D721Med (cell line): ENCODE data around the gene ZNF282.

Experiments used
- DNase-seq: peaks from one replicate; pipeline ENCODE4 v3.0.0; 2011; ENCODE audit warnings: low spot score; ENCODE audit not compliant: insufficient read length
- FAIRE-seq: peaks from 2 replicates; lab custom pipeline; 2011; peaks lifted over from hg19 to GRCh38; lab: Jason Lieb, UNC
- TF ChIP-seq, protein P1 (sequence below): IDR thresholded peaks from 2 replicates; pipeline ENCODE4 v1.5.1; 2012; ENCODE audit warnings: mild to moderate bottlenecking, control low read depth; ENCODE audit not compliant: insufficient read depth; ENCODE audit errors: missing control alignments

ZNF282 gene

GRCh38 chr7:149195180-149196150 lies at the start of gene ZNF282:
TSS of gene ZNF282 (plus strand) at chr7:149195546. CDS start at chr7:149195590, 44 bp downstream.
- TF ChIP-seq, protein P1, sequence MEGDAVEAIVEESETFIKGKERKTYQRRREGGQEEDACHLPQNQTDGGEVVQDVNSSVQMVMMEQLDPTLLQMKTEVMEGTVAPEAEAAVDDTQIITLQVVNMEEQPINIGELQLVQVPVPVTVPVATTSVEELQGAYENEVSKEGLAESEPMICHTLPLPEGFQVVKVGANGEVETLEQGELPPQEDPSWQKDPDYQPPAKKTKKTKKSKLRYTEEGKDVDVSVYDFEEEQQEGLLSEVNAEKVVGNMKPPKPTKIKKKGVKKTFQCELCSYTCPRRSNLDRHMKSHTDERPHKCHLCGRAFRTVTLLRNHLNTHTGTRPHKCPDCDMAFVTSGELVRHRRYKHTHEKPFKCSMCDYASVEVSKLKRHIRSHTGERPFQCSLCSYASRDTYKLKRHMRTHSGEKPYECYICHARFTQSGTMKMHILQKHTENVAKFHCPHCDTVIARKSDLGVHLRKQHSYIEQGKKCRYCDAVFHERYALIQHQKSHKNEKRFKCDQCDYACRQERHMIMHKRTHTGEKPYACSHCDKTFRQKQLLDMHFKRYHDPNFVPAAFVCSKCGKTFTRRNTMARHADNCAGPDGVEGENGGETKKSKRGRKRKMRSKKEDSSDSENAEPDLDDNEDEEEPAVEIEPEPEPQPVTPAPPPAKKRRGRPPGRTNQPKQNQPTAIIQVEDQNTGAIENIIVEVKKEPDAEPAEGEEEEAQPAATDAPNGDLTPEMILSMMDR = peak; percentile 54
- DNase-seq (peak; percentile 91), FAIRE-seq (no peak)

DNA sequence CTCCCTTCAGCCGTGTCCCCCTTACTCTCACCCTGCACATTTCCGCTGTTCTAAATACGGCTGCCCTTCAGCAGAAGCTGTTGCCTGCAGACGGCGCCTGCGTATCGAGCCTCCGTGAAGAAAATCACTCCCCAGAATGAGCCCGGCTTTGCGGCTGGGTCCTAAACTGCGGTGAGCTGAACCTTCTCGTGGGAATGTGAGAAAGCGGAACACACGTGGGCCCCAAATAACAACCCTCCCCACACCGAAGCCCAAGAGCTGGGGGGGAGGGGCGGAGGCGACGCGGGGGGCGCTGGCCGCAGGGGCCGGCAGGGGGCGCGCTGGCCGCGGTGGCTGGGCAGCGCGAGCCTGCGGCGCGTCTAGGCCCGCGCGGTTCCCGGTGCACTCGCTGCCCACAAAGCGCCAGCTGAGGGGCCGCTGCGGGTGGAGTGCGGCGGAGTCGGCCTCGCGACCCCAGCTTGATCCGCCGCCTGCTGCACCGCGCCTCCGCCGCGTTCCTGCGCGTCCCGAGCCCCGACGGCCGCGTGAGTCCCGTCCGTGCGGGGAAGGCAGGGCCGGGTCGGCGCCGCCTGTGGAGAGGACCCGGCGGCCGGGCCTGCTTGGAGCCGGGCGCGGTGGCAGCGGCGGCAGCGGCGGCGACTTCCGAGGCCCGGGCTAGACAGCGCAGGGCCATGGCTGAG lies 48.1 kb upstream of the ZNF282 start, which contains the start of gene ZNF398:
ZNF398 (plus strand) TSS at position 382 of the 680 bp plus-strand sequence; CDS start at position 672, 290 bp downstream.
- TF ChIP-seq, protein P1 = peak; percentile 38
- FAIRE-seq (no peak), DNase-seq (peak; percentile 68)

- FAIRE-seq = no peak
- TF ChIP-seq, protein P1 = no peak
- no peak for DNase-seq
Observed at GRCh38 chr7:149147752-149148653, 47.3 kb upstream of the ZNF282 start.

DNA sequence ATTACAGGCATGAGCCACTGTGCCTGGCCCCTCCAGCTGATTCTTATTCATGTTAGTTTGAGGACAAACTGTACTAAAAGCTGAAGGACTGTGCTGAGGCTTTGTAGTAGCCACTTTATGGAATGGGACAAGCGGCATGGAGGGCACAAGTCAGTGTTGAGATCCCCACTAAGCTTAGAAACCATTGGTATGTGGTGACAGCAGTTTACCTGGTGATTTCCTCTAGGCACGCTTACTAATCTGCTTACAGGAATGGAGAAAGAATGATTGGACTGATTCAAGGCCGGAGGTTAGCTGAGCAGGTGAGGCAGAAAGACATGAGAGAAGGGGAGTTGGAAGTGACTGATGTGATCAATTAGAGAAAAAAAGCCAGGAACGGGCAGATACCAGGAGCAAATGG lies 44.4 kb upstream of the ZNF282 start:
- FAIRE-seq (no peak), DNase-seq (no peak)
- TF ChIP-seq, protein P1 = no peak

DNA sequence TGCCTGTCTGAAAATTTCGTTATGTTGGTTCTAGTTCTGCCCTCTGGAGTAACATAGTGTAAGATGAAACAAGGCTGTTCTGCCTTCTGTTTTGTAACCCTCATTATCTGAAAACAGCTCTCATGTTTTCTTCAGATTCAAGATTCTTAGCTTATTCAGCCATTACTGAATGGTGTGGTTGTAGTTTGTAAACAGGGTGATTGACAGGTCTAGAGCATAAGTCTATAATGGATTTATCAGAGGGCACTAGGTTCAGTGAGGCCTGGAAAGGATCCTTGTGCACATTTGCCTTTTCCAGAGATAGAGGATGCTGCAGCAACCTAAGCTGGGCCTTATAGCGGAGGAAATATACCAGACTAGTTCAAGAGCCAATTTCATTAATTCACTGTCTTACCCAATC lies 42.0 kb upstream of the ZNF282 start:
- TF ChIP-seq, protein P1 = no peak
- DNase-seq = no peak
- no peak for FAIRE-seq

DNA sequence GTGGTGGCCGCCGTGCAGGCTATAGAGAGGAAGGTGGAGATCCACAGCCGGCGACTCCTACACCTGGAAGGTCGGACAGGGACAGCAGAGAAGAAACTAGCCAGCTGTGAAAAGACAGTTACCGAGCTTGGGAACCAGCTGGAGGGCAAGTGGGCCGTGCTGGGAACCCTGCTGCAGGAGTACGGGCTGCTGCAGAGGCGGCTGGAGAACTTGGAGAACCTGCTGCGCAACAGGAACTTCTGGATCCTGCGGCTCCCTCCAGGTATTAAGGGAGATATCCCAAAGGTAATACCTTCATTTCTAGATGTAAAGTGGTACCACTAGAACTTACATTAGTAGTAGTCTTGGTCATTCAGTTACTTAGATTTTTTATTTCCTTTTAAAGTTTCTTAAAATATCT lies 41.3 kb upstream of the ZNF282 start:
- TF ChIP-seq, protein P1 = no peak
- no peak for DNase-seq
- FAIRE-seq = no peak
